Neural cell (in vitro differentiated cells): ENCODE measurements around the gene TCIRG1. TPM values are rescaled to one million over a fixed set of nuclear protein-coding genes. Genes with fewer than 3 reads are reported as not detected.

Source experiments
- H2AFZ ChIP-seq: fragments of 200-600, 300-800 bp; sonication (generic), shearing (Covaris generic); 2 replicates; pipeline ENCODE4 v1.6.0; 2014; ENCODE audit warnings: low read depth, mild to moderate bottlenecking, antibody characterized with exemption, low read length, moderate library complexity
- H3F3A ChIP-seq: fragments of 200-600 bp; shearing (Covaris generic); 2 replicates; pipeline ENCODE4 v1.6.1; 2016; ENCODE audit warnings: mild to moderate bottlenecking, moderate library complexity, mixed read lengths, antibody characterized with exemption, low read length; ENCODE audit not compliant: insufficient read depth, poor library complexity, severe bottlenecking
- H3K27ac ChIP-seq: fragments of 200-600, 300-800 bp; sonication (generic), shearing (Covaris generic); 2 replicates; pipeline ENCODE4 v1.5.1; 2014; ENCODE audit warnings: mild to moderate bottlenecking, low read length, moderate library complexity
- H3K27me3 ChIP-seq: fragments of 300-800, 200-600 bp; sonication (generic), shearing (Covaris generic); 2 replicates; pipeline ENCODE4 v1.6.0; 2014; ENCODE audit warnings: mild to moderate bottlenecking, low read depth, low read length, moderate library complexity; ENCODE audit not compliant: insufficient read depth
- H3K36me3 ChIP-seq: fragments of 300-800, 200-600 bp; sonication (generic), shearing (Covaris generic); 2 replicates; pipeline ENCODE4 v1.5.1; 2014; ENCODE audit warnings: mild to moderate bottlenecking, antibody characterized with exemption, low read length, moderate library complexity; ENCODE audit not compliant: insufficient read depth
- H3K4me2 ChIP-seq: fragments of 300-800, 200-600 bp; sonication (generic), shearing (Covaris generic); 2 replicates; pipeline ENCODE4 v1.6.0; 2014; ENCODE audit warnings: mild to moderate bottlenecking, low read length
- H3K4me3 ChIP-seq: fragments of 300-800, 200-600 bp; sonication (generic), shearing (Covaris generic); 2 replicates; pipeline ENCODE4 v1.5.1; 2014; ENCODE audit warnings: mild to moderate bottlenecking, low read length, moderate library complexity
- H3K79me2 ChIP-seq: fragments of 200-600 bp; shearing (Covaris generic); replicated peaks from 2 replicates; pipeline ENCODE4 v1.6.0; 2014; ENCODE audit warnings: mild to moderate bottlenecking, low read length, moderate library complexity; ENCODE audit not compliant: insufficient read depth
- H3K9ac ChIP-seq: fragments of 300-800, 200-600 bp; sonication (generic), shearing (Covaris generic); 2 replicates; pipeline ENCODE4 v1.6.1; 2016; ENCODE audit warnings: mild to moderate bottlenecking, low read length, mixed read lengths
- H3K9me2 ChIP-seq: fragments of 200-600 bp; shearing (Covaris generic); 2 replicates; pipeline ENCODE4 v1.6.1; 2016; ENCODE audit warnings: mild to moderate bottlenecking, low read length, mixed read lengths; ENCODE audit not compliant: insufficient read depth
- H3K9me3 ChIP-seq: fragments of 200-600, 300-800 bp; sonication (generic), shearing (Covaris generic); 2 replicates; pipeline ENCODE4 v1.6.1; 2016; ENCODE audit warnings: mild to moderate bottlenecking, mixed run types, low read length, moderate library complexity, mixed read lengths
- H4K20me1 ChIP-seq: fragments of 200-600 bp; shearing (Covaris generic); 2 replicates; pipeline ENCODE4 v1.6.1; 2016; ENCODE audit warnings: mild to moderate bottlenecking, mixed run types; ENCODE audit not compliant: insufficient read depth
- CTCF ChIP-seq: fragments of 450-650 bp; IDR thresholded peaks from 2 replicates; pipeline ENCODE4 v1.5.1; 2014; ENCODE audit warnings: antibody characterized with exemption, mild to moderate bottlenecking, moderate library complexity; ENCODE audit not compliant: poor library complexity, severe bottlenecking
- EP300 ChIP-seq: fragments of 450-650 bp; conservative IDR thresholded peaks from 2 replicates; pipeline ENCODE4 v1.6.1; 2014; ENCODE audit warnings: antibody characterized with exemption, mild to moderate bottlenecking, moderate library complexity; ENCODE audit not compliant: poor library complexity, severe bottlenecking
- EZH2 ChIP-seq: fragments of 200-600, 300-800 bp; shearing (Covaris generic), sonication (generic); IDR thresholded peaks from 2 replicates; pipeline ENCODE4 v1.6.1; 2014; ENCODE audit warnings: antibody characterized with exemption, low read length, borderline replicate concordance, mild to moderate bottlenecking; ENCODE audit not compliant: insufficient read depth, poor library complexity, severe bottlenecking
- MXI1 ChIP-seq: fragments of 450-650 bp; conservative IDR thresholded peaks from 2 replicates; pipeline ENCODE4 v1.6.1; 2014; ENCODE audit warnings: antibody characterized with exemption, mild to moderate bottlenecking; ENCODE audit not compliant: poor library complexity, severe bottlenecking
- POLR2AphosphoS5 ChIP-seq: IDR thresholded peaks from 2 replicates; pipeline ENCODE4 v1.6.1; 2012
- RAD21 ChIP-seq: fragments of 450-650 bp; conservative IDR thresholded peaks from 2 replicates; pipeline ENCODE4 v1.6.1; 2014; ENCODE audit warnings: antibody characterized with exemption, mild to moderate bottlenecking, moderate library complexity
- REST ChIP-seq: IDR thresholded peaks from 2 replicates; pipeline ENCODE4 v1.6.1; 2012; ENCODE audit warnings: borderline replicate concordance
- SMC3 ChIP-seq: fragments of 450-650 bp; conservative IDR thresholded peaks from 2 replicates; pipeline ENCODE4 v1.6.1; 2014; ENCODE audit warnings: antibody characterized with exemption, mild to moderate bottlenecking, moderate library complexity; ENCODE audit not compliant: poor library complexity
- TAF1 ChIP-seq: IDR thresholded peaks from 2 replicates; pipeline ENCODE4 v1.6.1; 2012; ENCODE audit warnings: low read depth
- polyA plus RNA-seq: library from polyadenylated mRNA; depleted of rRNA; stranded (reverse); fragments of >200 nt; gene quantifications from 2 replicates; pipeline ENCODE4 v1.2.3, GENCODE V29; 2014

Gene TCIRG1
- polyA plus RNA-seq, 1 donor from 2014 or later = 1.8 TPM

GRCh38 chr11:68044898-68045351, 6.1 kb downstream of the TCIRG1 start:
- H3F3A ChIP-seq = no peaks in the 10 kb centered on the region
- no peak overlapping the region for H3K4me2 ChIP-seq
- H3K36me3 ChIP-seq = no peaks in the 10 kb centered on the region
- no peak for TF ChIP-seq RAD21
- TF ChIP-seq REST = no peak
- TF ChIP-seq CTCF = no peak
- no peak for TF ChIP-seq POLR2AphosphoS5
- no peak for TF ChIP-seq MXI1
- TF ChIP-seq TAF1 = no peak
- no peak for TF ChIP-seq EP300
- no peak for TF ChIP-seq SMC3
- TF ChIP-seq EZH2 = no peak
- no peak overlapping the region for H3K9ac ChIP-seq
- no peaks in the 10 kb centered on the region for H3K9me2 ChIP-seq
- no peaks in the 10 kb centered on the region for H3K9me3 ChIP-seq
- no peak overlapping the region for H3K27ac ChIP-seq
- H3K79me2 ChIP-seq = no peaks in the 10 kb centered on the region
- no peaks in the 10 kb centered on the region for H3K27me3 ChIP-seq
- H3K4me3 ChIP-seq = no peak overlapping the region
- H4K20me1 ChIP-seq = no peaks in the 10 kb centered on the region
- no peak overlapping the region for H2AFZ ChIP-seq

- Histone ChIP-seq H2AFZ (no peak overlapping the region), H3K27ac (no peak overlapping the region), H3F3A (no peaks in the 10 kb centered on the region), H3K4me2 (no peak overlapping the region), H3K79me2 (no peaks in the 10 kb centered on the region), H3K9me3 (no peaks in the 10 kb centered on the region), H3K4me3 (no peak overlapping the region), H3K27me3 (no peaks in the 10 kb centered on the region), H3K9ac (no peak overlapping the region), H3K36me3 (no peaks in the 10 kb centered on the region), H4K20me1 (no peaks in the 10 kb centered on the region), H3K9me2 (no peaks in the 10 kb centered on the region)
- TF ChIP-seq POLR2AphosphoS5 (no peak), RAD21 (no peak), TAF1 (no peak), CTCF (no peak), SMC3 (no peak), EZH2 (no peak), MXI1 (no peak), REST (no peak), EP300 (no peak)
Observed at GRCh38 chr11:68047437-68048290, 8.8 kb downstream of the TCIRG1 start.
